Measurements from ENCODE around the gene CERK.

Gene CERK

GRCh38 chr22:46764779-46765485, 26.9 kb upstream of the CERK start:
- DNase-seq: no peak

GRCh38 chr22:46764140-46764680, 26.2 kb upstream of the CERK start:
- no peak for DNase-seq

- DNase-seq: no peak
These were observed 25.1 kb upstream of the CERK start for GRCh38 chr22:46763051-46763705.

DNA sequence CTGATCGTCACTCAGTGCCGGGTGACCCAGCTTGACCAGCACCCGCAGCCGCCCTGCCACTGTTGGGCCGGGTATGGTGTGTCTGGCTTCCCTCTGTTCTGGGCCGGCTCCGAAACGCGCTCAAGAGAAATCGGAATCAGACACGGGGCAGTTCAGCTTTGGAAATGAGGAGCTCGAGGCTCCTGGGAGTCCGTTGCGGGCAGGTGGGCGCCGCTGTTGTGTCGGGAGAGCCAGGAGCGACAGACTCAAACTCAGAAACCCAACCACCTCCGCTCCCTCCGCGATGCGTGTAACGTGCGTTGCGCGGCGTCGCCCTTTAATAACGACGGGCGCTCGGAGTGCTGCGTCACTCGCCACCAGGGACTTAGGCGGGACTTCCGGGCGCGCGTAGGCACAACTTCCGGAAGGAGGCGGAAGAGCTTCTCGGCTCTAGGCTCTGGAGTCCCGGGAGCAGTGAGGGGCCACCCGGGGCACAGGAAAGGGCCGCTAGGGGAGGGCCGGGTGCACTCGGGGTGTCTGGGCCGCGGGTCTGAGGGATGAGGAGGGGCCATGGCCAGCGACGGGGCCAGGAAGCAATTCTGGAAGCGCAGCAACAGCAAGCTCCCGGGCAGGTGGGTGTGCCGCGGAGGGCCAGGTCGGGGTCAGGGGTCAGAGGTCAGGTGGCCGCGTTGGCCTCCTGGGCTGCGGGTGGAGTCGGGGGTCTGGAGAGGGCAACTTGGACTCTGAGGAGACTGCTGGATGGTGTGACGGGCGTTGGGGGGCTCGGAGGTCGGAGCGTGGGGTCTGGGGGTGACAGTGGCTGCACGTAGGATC, 24.4 kb upstream of the CERK start, which contains the start of gene TBC1D22A:
TSS of gene TBC1D22A (plus strand) at position 413 of the 813 bp plus-strand sequence. CDS start at position 550, 137 bp downstream.
- peak; percentile 92 for DNase-seq

GRCh38 chr22:46761539-46762237, 23.6 kb upstream of the CERK start:
- DNase-seq: no peak

- DNase-seq: no peak
These were observed 23.0 kb upstream of the CERK start for GRCh38 chr22:46761017-46761416.

DNA sequence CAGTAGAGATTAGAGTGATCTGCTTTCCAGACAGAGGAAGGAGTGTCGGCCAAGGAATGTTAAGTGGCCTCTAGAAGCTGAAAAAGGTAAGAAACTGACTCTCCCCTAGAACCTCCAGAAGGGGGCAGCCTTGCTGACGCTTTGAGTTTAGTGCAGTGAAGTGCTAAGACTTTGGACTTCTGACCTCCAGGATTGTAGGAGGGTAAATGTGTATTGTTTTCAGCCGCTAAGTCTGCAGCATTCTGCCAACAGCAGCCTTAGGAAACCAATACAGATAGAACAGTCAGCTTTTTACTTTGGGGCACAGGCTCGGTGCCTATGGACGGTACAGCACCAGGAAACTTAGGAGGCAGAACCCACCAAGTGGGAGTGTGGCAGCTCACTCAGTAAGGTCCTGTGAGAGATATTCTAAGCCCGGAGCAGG, 20.8 kb upstream of the CERK start:
- peak; percentile 20 for DNase-seq

GRCh38 chr22:46758121-46758520, 20.1 kb upstream of the CERK start:
- DNase-seq: no peak

DNA sequence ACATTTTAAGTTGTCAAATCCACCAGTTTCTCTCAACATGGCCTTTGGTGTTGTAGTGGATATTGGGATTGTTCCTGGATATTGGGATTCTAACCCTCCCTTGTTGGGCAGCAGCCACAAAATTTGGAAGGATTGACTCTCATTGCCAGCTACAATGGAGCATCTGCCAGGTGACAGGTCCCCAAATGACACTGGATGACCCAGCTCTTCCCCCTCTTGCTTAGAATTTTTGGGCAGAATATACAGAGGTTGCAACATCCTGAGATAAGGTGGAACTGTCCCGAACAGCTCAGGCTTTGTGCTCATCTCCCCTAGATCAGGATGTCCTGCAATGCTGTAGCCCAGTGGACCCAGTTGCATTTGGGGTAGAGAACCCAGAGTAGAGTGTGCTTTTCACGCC, 19.1 kb upstream of the CERK start:
- DNase-seq: no peak

- no peak for DNase-seq
These were observed 18.0 kb upstream of the CERK start for GRCh38 chr22:46756097-46756496.

GRCh38 chr22:46755525-46755924, 17.5 kb upstream of the CERK start:
- no peak for DNase-seq

- no peak for DNase-seq
These were observed 16.8 kb upstream of the CERK start for GRCh38 chr22:46754826-46755225.

DNA sequence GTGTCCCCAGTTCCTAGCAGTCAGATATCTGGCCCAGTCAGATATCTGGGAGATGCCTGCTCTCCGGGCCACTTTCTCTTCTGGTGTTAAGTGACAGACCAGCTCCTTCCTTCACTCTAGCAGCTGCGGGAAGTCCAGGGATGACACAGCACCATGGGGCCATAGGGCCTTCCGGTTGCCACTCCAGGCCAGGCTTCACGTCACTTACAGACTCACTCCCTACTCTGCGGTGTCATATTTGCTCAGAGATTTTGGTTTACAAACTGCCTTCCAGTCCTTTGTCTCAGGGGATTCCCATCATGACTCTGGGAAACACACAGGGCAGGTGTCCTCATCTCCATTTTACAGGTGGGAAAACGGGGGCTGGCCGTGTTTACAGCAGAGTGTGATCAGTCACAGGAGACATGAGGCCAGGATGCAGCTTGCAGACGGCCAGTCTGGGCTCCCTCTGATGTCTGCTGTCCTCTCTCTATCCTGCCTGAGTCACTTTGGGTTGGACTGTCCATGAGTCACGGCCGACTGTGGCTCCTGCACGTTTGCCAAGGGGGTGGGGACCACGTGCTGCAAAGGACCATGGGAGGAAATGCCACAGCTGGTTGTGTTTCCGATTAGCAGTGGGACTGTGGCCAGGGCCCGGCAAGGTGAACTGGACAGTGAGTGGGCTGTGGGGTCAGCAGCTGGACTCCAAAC, 16.2 kb upstream of the CERK start:
- DNase-seq: no peak

DNA sequence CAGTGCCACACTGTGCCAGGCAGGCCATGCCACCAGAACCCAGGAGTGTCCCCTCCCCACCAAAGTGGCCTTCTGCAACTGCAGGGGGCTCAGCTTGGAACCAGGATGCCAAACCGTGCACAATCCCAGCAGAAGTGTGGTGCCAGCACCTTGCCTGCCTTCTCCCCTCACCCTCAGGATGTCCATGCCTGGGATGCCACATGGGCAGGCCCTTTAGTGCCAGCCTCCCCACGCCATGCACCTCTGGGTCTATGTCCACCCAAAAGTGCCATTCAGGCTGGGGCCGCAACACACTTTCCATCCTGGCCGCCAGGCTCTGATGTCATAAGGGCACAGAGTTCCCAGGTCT, 15.7 kb upstream of the CERK start:
- DNase-seq: no peak

DNA sequence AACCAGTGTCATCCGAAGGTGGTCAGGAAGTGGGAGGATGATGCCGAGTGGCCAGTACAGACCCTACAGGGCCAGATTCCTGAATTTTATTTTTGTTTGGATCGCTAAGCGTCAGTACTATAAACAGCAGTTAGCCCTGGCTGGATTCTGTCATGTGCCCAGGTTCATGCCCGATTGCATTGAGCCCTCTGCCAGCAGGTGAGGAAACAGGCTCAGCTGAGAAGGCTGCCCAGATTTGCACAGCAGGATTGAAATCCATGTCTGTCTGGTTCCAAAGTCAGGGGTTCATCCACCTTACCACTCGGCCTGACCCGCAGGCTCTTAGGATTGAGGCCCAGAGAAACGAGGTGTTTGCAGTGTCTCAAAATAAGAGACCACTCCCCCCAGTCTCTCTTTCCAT, 15.3 kb upstream of the CERK start:
- no peak for DNase-seq

DNA sequence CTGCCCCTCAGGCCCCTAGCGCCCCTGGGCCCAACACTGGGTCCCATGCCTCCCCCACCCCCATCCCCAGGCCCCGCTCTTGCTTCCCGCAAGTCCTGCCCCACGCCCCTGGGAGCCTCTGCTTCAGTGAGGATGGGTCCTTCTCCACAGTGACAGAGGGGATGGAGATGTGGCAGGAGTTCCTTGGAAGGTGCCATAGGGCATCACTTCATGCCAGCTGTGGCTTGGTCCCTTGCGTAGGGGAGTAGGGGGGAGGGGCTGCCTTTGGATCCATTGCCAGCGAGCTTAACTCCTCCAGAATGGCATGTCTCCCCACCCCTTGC, 14.9 kb upstream of the CERK start:
- DNase-seq: no peak

- DNase-seq: no peak
These were observed 14.4 kb upstream of the CERK start for GRCh38 chr22:46752286-46752987.

DNA sequence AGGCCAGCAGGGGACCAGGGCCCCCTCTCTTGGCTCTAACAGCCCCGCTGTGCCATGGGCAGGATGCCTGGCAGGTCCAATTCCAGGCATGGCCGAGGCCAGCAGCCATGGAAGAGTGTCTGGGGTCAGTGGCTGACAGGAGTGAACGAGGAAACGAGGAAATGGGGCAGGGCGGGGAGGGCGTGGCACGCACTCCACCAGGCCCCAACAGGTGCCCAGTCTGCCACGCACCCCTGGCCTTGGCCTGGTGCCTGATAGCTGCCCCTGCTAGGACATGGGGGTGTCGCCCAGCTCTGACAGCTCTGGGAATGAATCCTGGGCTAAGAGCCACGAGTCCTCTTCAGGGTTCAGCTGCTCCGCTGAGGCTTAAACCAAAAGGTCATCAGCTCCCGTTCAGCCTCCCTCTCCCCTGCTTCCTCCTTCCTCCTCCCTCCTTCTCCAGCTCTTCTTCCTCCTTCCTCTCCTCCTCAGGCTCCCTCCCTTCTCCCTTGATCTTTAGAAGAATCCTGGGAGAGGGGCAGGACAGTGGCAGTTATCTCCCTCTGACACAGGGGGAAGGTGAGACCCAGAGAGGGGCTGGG, 12.9 kb upstream of the CERK start:
- no peak for DNase-seq

DNA sequence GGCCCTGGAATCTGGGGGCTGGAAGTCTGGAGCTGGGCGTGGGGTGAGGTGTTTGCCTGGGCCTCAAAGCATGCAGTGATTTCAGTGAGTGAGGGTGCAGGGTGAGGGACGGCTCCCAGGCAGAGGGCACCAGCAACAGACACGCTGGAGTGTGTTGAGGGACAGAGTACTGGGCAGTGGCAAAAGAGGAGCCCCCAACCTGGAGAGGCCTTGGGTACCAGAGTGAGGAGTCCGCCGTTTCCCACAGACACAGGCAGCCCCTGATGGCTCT, 12.4 kb upstream of the CERK start:
- no peak for DNase-seq

- no peak for DNase-seq
These were observed 11.9 kb upstream of the CERK start for GRCh38 chr22:46749682-46750529.
